Caco-2 (cell line): ENCODE results near the gene CALD1. TPM values are rescaled to one million over a fixed set of nuclear protein-coding genes. Genes with fewer than 3 reads are reported as not detected.

Source experiments
- BruUV-seq: library from RNA; stranded (reverse); fragments of 400-500 nt; replicated peaks from 2 replicates; lab custom pipeline; 2021; lab: Mats Ljungman, UMichigan
- CTCF ChIA-PET: fragments of 300-600 bp; sonication (Branson Sonifier 250); formaldehyde crosslinking; loops from one replicate; lab custom pipeline; 2022; ENCODE audit warnings: antibody characterized with exemption; lab: Charles Lee
- POLR2A ChIA-PET: fragments of 300-600 bp; sonication (Branson Sonifier 250); formaldehyde crosslinking; loops from one replicate; lab custom pipeline; 2022; ENCODE audit warnings: antibody characterized with exemption; lab: Charles Lee
- DNase-seq, 2 experiments: peaks; one replicate each; pipeline versions ENCODE4 v3.0.0 to v3.0.0-alpha.2; 2020 to 2022
- H3K27me3 ChIP-seq: replicated peaks from 2 replicates; pipeline ENCODE4 v1.6.0; 2011; ENCODE audit warnings: low read length; ENCODE audit not compliant: control insufficient read depth, insufficient read depth
- H3K36me3 ChIP-seq: 2 replicates; pipeline ENCODE4 v1.5.1; 2011; ENCODE audit warnings: low read length; ENCODE audit not compliant: control insufficient read depth, insufficient read depth
- H3K4me1 ChIP-seq: fragments of 250-450 bp; sonication (Bioruptor Pico); 2 replicates; pipeline ENCODE4 v1.5.1; 2020; ENCODE audit warnings: mild to moderate bottlenecking
- H3K4me3 ChIP-seq: 2 replicates; pipeline ENCODE4 v1.5.1; 2011; ENCODE audit warnings: low read depth, mild to moderate bottlenecking, control low read depth, low read length
- H3K9me3 ChIP-seq: fragments of 250-450 bp; sonication (Bioruptor Pico); 2 replicates; pipeline ENCODE4 v1.5.1; 2020; ENCODE audit warnings: mild to moderate bottlenecking, moderate library complexity
- H3K27ac Mint-ChIP-seq: one replicate; pipeline ENCODE4 v1.8.0; 2022; ENCODE audit warnings: mixed read lengths; ENCODE audit not compliant: unreplicated experiment
- H3K27me3 Mint-ChIP-seq: one replicate; pipeline ENCODE4 v1.8.0; 2022; ENCODE audit warnings: mixed read lengths; ENCODE audit not compliant: insufficient read depth, unreplicated experiment
- H3K36me3 Mint-ChIP-seq: one replicate; pipeline ENCODE4 v1.8.0; 2022; ENCODE audit warnings: mild to moderate bottlenecking, mixed read lengths; ENCODE audit not compliant: insufficient read depth, unreplicated experiment
- H3K4me1 Mint-ChIP-seq: one replicate; pipeline ENCODE4 v1.8.0; 2022; ENCODE audit warnings: low read depth, mixed read lengths; ENCODE audit not compliant: unreplicated experiment
- H3K4me3 Mint-ChIP-seq: one replicate; pipeline ENCODE4 v1.8.0; 2022; ENCODE audit warnings: mild to moderate bottlenecking, moderate library complexity, mixed read lengths; ENCODE audit not compliant: unreplicated experiment
- H3K9me3 Mint-ChIP-seq: one replicate; pipeline ENCODE4 v1.8.0; 2022; ENCODE audit warnings: mixed read lengths; ENCODE audit not compliant: unreplicated experiment
- intact Hi-C: fragments of 100-400 bp; cut with micrococcal nuclease; formaldehyde crosslinking; loops from one replicate; pipeline ENCODE4 v1.10.0; 2022; ENCODE audit not compliant: unreplicated experiment
- total RNA-seq: library from RNA; stranded (reverse); gene quantifications from 2 replicates; pipeline ENCODE4 v1.2.3, GENCODE V29; 2022
- TF ChIP-seq, protein P1 (sequence below), 2 experiments: fragments of 200-600 bp in 1 of 2; IDR thresholded peaks; 1 replicate in 1 of 2; 2 replicates in 1 of 2; pipeline versions ENCODE4 v1.5.1 to v1.8.0; 2011 to 2022; ENCODE audit warnings: antibody characterized with exemption in 1 of 2, control low read depth in 1 of 2, inconsistent platforms in 1 of 2, low read depth in 1 of 2, low read length in 1 of 2, mild to moderate bottlenecking in 1 of 2, moderate library complexity in 1 of 2; ENCODE audit not compliant: insufficient read depth in 1 of 2, severe bottlenecking in 1 of 2, unreplicated experiment in 1 of 2

The CALD1 gene
- total RNA-seq, 1 experiment from 2014 or later: 155 TPM

DNA sequence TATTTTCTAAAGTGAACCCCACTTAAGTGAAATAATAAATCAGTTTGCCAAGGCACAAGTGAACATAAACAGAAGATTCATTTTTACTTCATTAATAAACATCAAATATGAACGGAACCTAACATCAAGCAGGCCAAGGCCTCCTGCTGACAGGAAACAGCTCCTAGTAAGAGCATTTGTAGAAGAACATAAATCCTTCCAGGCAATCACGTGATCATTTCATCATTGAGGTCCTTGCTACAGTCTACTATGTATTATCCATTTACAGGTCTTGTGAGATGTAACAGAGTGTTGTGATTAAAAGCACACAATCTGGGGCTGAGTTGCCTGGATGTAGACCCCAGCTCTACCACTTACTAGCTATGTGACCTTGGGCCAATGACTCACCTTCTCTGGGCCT is 70.6 kb downstream of the CALD1 start:
- intact Hi-C loops: no loop called here

GRCh38 chr7:134851141-134851540 is 71.7 kb downstream of the CALD1 start:
- BruUV-seq: no TSS peak
- no peaks in the 10 kb centered on the region for H3K9me3 ChIP-seq
- intact Hi-C loops: no loop called here
- ChIA-PET POLR2A (no interaction called here), CTCF (no interaction called here)
- H3K36me3 ChIP-seq: 0 out of 2 replicates have a peak, but pooled peaks cover 1% of the 10 kb centered on the region
- no peak for DNase-seq
- H3K27me3 ChIP-seq: no peaks in the 10 kb centered on the region
- H3K4me3 Mint-ChIP-seq: no peak overlapping the region
- no peak overlapping the region for H3K27ac Mint-ChIP-seq
- TF ChIP-seq, protein P1, sequence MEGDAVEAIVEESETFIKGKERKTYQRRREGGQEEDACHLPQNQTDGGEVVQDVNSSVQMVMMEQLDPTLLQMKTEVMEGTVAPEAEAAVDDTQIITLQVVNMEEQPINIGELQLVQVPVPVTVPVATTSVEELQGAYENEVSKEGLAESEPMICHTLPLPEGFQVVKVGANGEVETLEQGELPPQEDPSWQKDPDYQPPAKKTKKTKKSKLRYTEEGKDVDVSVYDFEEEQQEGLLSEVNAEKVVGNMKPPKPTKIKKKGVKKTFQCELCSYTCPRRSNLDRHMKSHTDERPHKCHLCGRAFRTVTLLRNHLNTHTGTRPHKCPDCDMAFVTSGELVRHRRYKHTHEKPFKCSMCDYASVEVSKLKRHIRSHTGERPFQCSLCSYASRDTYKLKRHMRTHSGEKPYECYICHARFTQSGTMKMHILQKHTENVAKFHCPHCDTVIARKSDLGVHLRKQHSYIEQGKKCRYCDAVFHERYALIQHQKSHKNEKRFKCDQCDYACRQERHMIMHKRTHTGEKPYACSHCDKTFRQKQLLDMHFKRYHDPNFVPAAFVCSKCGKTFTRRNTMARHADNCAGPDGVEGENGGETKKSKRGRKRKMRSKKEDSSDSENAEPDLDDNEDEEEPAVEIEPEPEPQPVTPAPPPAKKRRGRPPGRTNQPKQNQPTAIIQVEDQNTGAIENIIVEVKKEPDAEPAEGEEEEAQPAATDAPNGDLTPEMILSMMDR (IDR thresholded peaks at IDR 0.05; ENCODE audit: insufficient read depth in 1 of 2, low read depth in 1 of 2, low read length in 1 of 2, severe bottlenecking in 1 of 2, unreplicated experiment in 1 of 2): no peak
- peaks cover 12% of the 10 kb centered on the region for H3K4me1 Mint-ChIP-seq
- no peaks in the 10 kb centered on the region for H3K27me3 Mint-ChIP-seq
- no peak overlapping the region for H3K4me3 ChIP-seq
- no peaks in the 10 kb centered on the region for H3K4me1 ChIP-seq
- peaks cover 8% of the 10 kb centered on the region for H3K36me3 Mint-ChIP-seq
- no peaks in the 10 kb centered on the region for H3K9me3 Mint-ChIP-seq

More for the DNA sequence above, 70.6 kb downstream of the CALD1 start:
- TF ChIP-seq, protein P1 (IDR thresholded peaks at IDR 0.05; ENCODE audit: insufficient read depth in 1 of 2, low read depth in 1 of 2, low read length in 1 of 2, severe bottlenecking in 1 of 2, unreplicated experiment in 1 of 2): no peak
- CTCF ChIA-PET: no interaction called here
- BruUV-seq: no TSS peak
- POLR2A ChIA-PET: no interaction called here
- no peaks in the 10 kb centered on the region for H3K27me3 ChIP-seq
- Mint-ChIP-seq H3K27ac (no peak overlapping the region), H3K36me3 (peaks cover 9% of the 10 kb centered on the region), H3K9me3 (no peaks in the 10 kb centered on the region), H3K4me3 (no peak overlapping the region), H3K27me3 (no peaks in the 10 kb centered on the region), H3K4me1 (peaks cover 19% of the 10 kb centered on the region)
- no peak for DNase-seq
- H3K36me3 ChIP-seq: 0 out of 2 replicates have a peak, but pooled peaks cover 1% of the 10 kb centered on the region
- peaks cover 6% of the 10 kb centered on the region for H3K4me1 ChIP-seq
- H3K9me3 ChIP-seq: no peaks in the 10 kb centered on the region
- no peak overlapping the region for H3K4me3 ChIP-seq

- CTCF ChIA-PET: interaction anchor here (0.8 kb wide), 1 partner anchor 89 kb away, joined by 3 read pairs; no protein-coding TSS in a partner anchor
- no peak overlapping the region for H3K27ac Mint-ChIP-seq
- intact Hi-C loops: no loop called here
- POLR2A ChIA-PET: no interaction called here
- Histone ChIP-seq H3K36me3 (0 out of 2 replicates have a peak, but pooled peaks cover 1% of the 10 kb centered on the region), H3K4me3 (no peak overlapping the region), H3K4me1 (no peaks in the 10 kb centered on the region), H3K27me3 (no peaks in the 10 kb centered on the region), H3K9me3 (no peaks in the 10 kb centered on the region)
- DNase-seq: no peak
- no peaks in the 10 kb centered on the region for H3K9me3 Mint-ChIP-seq
- no peak overlapping the region for H3K4me3 Mint-ChIP-seq
- no peaks in the 10 kb centered on the region for H3K27me3 Mint-ChIP-seq
- TF ChIP-seq, protein P1 (IDR thresholded peaks at IDR 0.05; ENCODE audit: insufficient read depth in 1 of 2, low read depth in 1 of 2, low read length in 1 of 2, severe bottlenecking in 1 of 2, unreplicated experiment in 1 of 2): no peak
- no TSS peak for BruUV-seq
- H3K36me3 Mint-ChIP-seq: peaks cover 8% of the 10 kb centered on the region
- H3K4me1 Mint-ChIP-seq: peaks cover 12% of the 10 kb centered on the region
Measured at GRCh38 chr7:134852625-134853024, 73.2 kb downstream of the CALD1 start.
